Brain microvascular endothelial cell (primary cell): ENCODE data around the gene ROCK2.

Experiments used
- DNase-seq: peaks from one replicate; pipeline ENCODE4 v3.0.0-alpha.2; 2020
- H3K27ac ChIP-seq: fragments of 250-450 bp; sonication (Bioruptor Pico); 2 replicates; pipeline ENCODE4 v1.5.1; 2020; ENCODE audit warnings: mild to moderate bottlenecking, moderate library complexity
- H3K27me3 ChIP-seq: fragments of 250-450 bp; sonication (Bioruptor Pico); replicated peaks from 2 replicates; pipeline ENCODE4 v1.5.1; 2020; ENCODE audit warnings: mild to moderate bottlenecking
- H3K36me3 ChIP-seq: fragments of 250-450 bp; sonication (Bioruptor Pico); replicated peaks from 2 replicates; pipeline ENCODE4 v1.5.1; 2020; ENCODE audit warnings: mild to moderate bottlenecking
- H3K4me3 ChIP-seq: 2 replicates; pipeline ENCODE4 v1.5.1; 2011; ENCODE audit warnings: low read depth, mild to moderate bottlenecking, control low read depth, low read length, moderate library complexity
- in situ Hi-C: cut with HindIII; loops from 2 replicates; pipeline ENCODE4 v1.10.0; 2017; ENCODE audit warnings: low sequenced_read_pairs, low pct_ligation_motif_present
- TF ChIP-seq, protein P1 (sequence below): IDR thresholded peaks from 2 replicates; pipeline ENCODE4 v1.5.1; 2011; ENCODE audit warnings: low read depth, mild to moderate bottlenecking, moderate library complexity, low read length, control low read depth, inconsistent platforms; ENCODE audit errors: missing control alignments

The ROCK2 gene

DNA sequence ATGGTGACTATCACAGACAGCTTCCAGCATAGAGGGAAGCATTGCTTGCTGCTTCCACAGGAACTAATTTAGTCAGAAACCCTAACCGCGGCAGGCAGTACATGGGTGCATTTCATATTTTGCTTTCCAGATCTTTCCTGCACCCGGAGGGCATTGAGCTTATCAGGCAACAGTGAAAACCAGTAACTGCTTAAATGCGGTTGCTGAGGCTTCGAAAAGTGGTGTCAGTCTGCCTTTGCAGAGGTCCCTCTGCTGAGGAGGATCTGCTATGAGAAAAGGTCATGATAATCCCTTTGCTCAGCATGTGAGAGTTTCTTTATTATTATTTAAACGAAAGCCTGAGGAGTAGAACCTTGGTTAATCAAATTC lies 44.6 kb upstream of the ROCK2 start:
- TF ChIP-seq, protein P1, sequence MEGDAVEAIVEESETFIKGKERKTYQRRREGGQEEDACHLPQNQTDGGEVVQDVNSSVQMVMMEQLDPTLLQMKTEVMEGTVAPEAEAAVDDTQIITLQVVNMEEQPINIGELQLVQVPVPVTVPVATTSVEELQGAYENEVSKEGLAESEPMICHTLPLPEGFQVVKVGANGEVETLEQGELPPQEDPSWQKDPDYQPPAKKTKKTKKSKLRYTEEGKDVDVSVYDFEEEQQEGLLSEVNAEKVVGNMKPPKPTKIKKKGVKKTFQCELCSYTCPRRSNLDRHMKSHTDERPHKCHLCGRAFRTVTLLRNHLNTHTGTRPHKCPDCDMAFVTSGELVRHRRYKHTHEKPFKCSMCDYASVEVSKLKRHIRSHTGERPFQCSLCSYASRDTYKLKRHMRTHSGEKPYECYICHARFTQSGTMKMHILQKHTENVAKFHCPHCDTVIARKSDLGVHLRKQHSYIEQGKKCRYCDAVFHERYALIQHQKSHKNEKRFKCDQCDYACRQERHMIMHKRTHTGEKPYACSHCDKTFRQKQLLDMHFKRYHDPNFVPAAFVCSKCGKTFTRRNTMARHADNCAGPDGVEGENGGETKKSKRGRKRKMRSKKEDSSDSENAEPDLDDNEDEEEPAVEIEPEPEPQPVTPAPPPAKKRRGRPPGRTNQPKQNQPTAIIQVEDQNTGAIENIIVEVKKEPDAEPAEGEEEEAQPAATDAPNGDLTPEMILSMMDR = no peak
- Histone ChIP-seq H3K36me3 (no peaks in the 10 kb centered on the region), H3K27ac (no peak overlapping the region), H3K27me3 (no peaks in the 10 kb centered on the region), H3K4me3 (no peak overlapping the region)
- in situ Hi-C loops = no loop called here
- DNase-seq = no peak

DNA sequence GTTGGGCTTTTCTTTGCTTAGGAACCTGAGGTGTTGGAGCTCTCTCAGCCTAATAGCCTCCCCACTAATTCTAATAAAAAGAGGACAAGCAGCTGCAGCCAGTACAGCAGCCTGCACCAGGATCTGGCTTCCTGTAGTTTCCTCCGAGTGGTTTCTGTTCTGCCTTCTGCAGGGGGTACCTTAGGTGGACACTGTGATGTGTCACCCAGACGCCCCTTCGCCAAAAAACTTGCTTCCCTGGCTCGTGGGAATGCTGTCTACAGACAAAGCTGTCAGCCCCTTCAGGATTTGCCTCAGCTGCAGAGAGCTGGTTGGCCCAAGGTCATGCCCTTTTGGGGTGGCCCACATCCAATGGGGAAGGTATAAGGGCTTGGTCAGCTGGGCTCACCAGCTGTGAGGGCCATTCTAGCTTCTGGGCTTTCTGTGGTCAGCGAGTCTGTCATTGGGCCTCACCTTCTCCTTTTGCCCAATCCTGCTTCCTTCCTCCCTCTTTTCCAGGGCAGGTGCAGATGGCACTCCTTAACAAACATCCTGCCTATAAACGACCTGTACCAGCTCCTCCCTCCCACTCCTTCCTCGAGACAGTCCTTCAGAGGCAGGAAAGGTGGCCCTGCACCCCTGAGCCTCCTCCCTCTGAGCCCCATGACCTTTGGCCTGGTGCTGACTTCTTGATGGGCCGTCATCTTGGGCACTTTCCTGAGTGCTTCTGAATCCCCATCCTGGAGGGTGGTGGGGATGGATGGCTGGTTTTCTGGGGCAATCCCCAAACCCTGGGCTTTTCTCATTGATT lies 44.0 kb upstream of the ROCK2 start:
- TF ChIP-seq, protein P1 = no peak
- no peak overlapping the region for H3K27ac ChIP-seq
- no peaks in the 10 kb centered on the region for H3K36me3 ChIP-seq
- no peak for DNase-seq
- in situ Hi-C loops = no loop called here
- no peaks in the 10 kb centered on the region for H3K27me3 ChIP-seq
- no peak overlapping the region for H3K4me3 ChIP-seq

DNA sequence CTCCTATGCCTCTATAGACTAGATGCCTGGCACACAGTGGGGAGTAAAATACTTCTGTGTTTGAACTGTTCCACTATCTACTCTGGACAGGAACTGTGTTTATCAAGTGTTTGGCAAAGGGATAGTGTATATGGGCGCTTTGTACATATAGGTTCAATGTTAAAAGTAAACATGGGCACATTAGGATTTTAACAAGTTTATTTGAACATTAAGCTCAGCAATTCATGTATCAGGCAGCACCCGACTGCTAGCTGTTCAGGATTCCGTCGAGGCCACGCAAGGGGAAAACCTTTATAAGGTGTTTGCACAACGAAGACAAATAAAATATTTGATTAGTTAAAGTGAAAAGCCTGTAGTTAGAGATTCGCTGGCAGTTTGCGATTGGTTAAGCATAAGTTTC lies 43.4 kb upstream of the ROCK2 start:
- in situ Hi-C loops = no loop called here
- Histone ChIP-seq H3K36me3 (no peaks in the 10 kb centered on the region), H3K27ac (no peak overlapping the region), H3K4me3 (no peak overlapping the region), H3K27me3 (no peaks in the 10 kb centered on the region)
- TF ChIP-seq, protein P1 = no peak
- DNase-seq = no peak

DNA sequence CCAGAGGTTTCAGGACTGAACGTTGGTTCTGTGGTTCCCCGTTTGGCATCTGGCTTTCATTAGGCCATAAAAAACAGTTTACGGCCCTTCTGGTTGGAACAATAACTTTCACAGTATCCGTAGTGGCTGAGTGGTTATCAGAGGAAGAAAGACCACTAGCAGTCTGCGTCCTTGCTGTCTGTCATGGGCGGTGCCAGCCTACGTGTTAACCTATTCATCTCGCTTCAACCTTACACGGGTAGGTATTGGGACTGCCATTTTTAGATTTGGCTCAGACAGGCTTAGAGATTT lies 42.6 kb upstream of the ROCK2 start:
- H3K27ac ChIP-seq = no peak overlapping the region
- in situ Hi-C loops = no loop called here
- H3K36me3 ChIP-seq = no peaks in the 10 kb centered on the region
- H3K4me3 ChIP-seq = no peak overlapping the region
- TF ChIP-seq, protein P1 = no peak
- no peak for DNase-seq
- H3K27me3 ChIP-seq = no peaks in the 10 kb centered on the region

DNA sequence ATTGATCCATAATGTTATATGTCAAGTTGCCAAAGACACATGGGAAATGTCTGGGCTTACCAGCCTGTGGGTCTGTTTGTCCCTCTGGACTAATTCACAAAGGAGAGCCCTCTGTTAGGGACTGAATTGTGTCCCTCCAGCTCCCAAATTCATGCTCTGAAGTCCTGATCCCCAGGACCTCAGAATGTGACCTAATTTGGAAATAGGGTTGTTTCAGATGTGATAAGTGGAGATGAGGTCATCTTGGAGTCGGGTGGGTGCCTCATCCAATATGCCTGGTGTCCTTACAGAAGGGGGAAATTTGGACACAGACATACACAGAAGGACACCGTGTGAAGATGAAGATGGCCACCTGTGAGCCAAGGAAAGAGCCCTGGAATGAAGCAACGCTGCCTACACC lies 41.4 kb upstream of the ROCK2 start:
- no peaks in the 10 kb centered on the region for H3K27me3 ChIP-seq
- TF ChIP-seq, protein P1 = no peak
- no peaks in the 10 kb centered on the region for H3K36me3 ChIP-seq
- DNase-seq = no peak
- H3K4me3 ChIP-seq = no peak overlapping the region
- H3K27ac ChIP-seq = no peak overlapping the region
- in situ Hi-C loops = no loop called here

DNA sequence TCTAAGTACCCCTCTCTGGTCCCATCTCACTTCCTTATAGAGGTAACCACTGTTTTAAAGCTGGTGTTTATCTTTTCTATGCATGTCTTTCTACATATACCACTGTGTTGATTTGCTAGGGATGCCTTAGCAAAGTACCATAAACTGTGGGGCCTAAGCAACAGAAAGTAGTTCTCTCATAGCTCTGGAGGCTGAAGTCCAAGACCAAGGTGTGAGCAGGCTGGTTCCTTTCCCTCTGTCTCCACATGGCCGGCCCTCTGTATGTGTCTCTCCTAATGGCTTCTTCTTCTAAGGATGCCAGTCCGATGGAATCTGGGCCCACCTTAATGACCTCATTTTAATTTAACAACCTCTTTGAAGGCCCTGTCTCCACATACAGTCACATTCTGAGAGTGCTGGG lies 40.8 kb upstream of the ROCK2 start:
- in situ Hi-C loops = no loop called here
- Histone ChIP-seq H3K4me3 (no peak overlapping the region), H3K27ac (no peak overlapping the region), H3K27me3 (no peaks in the 10 kb centered on the region), H3K36me3 (no peaks in the 10 kb centered on the region)
- TF ChIP-seq, protein P1 = no peak
- no peak for DNase-seq
